Stomach (tissue), 4 donors: ENCODE measurements around the gene SYT15.
"Not testable (repeated sequence)": the region's sequence is repeated elsewhere in the genome, so short reads cannot be mapped to it uniquely, and the experiment has no call there.

ENCODE experiments used
- CTCF ChIP-seq, 7 experiments: fragments of 450-650 bp in 4 of 7; fragments of 200-600 bp in 3 of 7; sonication (generic) in 3 of 7; IDR thresholded peaks; one replicate each; pipeline ENCODE4 v1.5.1; 2016 to 2019; ENCODE audit warnings: antibody characterized with exemption in 7 of 7, control low read depth in 2 of 7, mild to moderate bottlenecking in 1 of 7
- EP300 ChIP-seq: sonication (generic); formaldehyde crosslinking; IDR thresholded peaks from one replicate; pipeline ENCODE4 v1.6.1; 2017; ENCODE audit warnings: antibody characterized with exemption
- POLR2A ChIP-seq, 4 donors: fragments of 450-650 bp; IDR thresholded peaks; one replicate each; pipeline ENCODE4 v1.6.1; 2016; ENCODE audit warnings: antibody characterized with exemption in 4 of 4, control low read depth in 2 of 4, mild to moderate bottlenecking in 1 of 4, moderate library complexity in 1 of 4

GRCh38 chr10:46615540-46615939, 36.6 kb downstream of the SYT15 start:
- not testable (repeated sequence) for TF ChIP-seq CTCF (IDR thresholded peaks at IDR 0.05); POLR2A (IDR thresholded peaks at IDR 0.05); EP300
